ENCODE results near the gene CENPE.

The CENPE gene

GRCh38 chr4:103129174-103129573, 69.0 kb downstream of the CENPE start:
- no peak for DNase-seq

DNA sequence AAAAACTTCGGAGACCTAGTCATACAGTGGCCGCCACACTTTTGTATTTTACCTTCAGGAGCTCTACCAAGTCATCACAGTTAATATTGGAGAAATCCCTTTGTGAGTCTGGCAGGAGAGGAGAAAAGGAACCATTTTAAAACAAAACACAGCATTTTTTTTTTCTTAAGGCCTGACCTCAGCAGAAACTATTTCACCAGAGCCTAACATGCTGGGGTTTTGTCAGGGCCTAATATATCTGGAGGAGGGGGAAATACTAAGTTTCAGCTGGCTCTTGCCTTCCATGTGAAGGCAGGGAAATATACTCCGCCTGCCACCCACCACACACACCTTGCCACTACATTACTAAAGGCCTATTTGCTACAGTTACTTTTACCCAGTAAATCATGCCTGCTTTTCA, 72.0 kb downstream of the CENPE start:
- no peak for DNase-seq

DNA sequence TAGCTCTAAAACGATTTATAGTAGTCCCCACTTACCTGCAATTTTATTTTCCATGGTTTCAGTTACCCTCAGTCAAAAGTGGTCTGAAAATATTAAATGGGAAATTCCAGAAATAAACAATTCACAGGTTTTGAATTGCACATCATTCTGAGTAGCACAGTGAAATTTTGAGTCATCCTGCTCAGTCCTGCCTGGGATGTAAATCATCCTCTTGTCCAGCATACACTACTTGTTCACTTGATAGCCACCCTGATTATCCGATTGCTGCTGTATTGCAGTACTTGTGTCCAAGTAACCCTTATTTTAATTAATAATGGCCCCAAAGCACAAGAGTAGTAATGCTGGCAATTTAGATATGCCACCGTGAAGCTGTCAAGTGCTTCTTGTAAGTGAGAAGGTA, 75.0 kb downstream of the CENPE start:
- no peak for DNase-seq

DNA sequence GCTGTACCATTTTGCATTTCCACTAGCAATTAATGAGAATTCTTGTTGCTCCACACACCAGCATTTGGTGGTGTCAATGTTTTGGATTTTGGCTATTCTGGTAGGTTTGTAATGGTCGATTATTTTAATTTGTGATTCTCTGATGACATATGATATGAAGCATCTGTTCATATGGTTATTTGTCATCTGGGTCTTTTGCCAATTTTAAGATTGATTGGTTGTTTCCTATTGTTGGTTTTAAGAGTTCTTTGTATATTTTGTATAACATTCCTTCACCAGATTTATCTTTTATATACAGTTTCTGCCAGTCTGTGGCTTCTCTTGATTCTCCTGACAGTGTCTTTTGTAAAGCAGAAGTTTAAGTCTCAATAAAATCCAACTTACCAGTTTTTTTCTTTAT, 80.0 kb downstream of the CENPE start:
- DNase-seq: no peak

DNA sequence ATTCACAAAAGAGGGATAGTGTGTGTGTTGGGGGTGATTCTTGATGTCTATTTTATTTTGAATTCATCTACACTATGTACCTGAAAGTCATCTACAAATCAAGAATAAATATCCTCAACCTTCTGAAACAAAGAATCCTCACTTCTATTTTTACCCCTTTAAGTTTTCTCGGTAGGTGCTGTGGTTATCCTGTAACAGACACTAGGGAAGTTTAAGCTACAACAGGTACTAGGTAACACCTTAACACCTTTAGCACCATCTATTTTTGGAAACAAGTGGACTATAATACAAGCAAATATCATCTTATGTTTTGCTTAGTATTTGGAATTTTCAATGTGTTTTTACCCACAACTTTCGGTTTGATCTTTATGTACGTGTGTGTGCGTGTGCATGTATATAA, 86.5 kb downstream of the CENPE start:
- DNase-seq: no peak

- no peak for DNase-seq
Observed at GRCh38 chr4:103108542-103108941, 89.6 kb downstream of the CENPE start.

DNA sequence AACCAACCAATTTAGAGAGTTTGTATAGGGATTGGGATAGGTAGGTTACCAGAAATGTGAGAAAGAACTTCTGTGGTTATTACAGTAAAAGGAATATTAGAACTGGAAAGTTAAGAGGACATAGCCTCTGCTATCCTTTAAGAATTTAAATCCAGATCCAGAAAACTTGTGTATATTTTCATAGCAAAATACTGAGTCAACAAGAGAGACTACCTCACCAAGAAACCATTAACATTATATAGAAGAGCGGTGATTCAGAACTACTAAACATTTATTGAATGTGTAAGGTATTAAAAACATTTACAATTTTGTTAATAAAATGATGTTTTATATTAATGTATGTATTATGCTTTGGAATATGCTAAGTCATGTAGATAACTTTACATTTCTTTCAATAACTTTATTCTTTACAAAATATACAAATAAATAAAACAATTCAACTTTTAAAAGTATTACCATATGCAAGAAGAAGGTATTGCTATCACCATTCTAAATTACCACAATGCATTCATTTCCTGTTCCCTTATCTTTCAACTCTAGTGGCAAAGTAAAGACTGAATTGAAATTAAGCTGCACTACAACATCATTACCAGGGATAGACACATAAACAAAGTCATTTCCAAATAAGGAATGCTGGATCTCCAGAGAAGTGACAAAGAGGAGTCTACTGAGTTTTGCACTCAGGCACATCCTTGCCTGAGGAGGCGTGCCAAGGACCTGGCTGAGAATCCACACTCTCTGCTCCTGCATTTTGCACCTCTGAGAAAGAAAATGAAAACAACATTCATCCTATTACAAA, 92.4 kb downstream of the CENPE start:
- no peak for DNase-seq

DNA sequence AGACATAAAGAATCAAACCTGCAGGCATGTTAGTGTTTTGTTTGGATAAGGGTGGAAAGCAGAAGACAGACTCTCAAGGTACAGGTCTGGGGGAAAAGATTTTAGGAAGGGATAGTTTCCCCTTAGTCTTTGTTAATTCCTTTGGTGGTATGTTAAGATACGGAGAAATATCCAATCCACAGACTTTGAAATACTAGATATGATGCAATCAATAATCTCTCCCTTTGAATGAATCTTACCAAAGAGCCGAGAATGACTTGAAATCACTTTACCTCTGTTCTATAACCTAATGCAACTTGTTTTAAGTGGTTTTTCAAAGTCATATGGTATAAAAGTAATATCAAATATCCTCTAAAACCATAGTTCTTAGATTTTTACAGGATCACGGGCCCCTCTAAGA, 93.3 kb downstream of the CENPE start:
- DNase-seq: no peak

GRCh38 chr4:103100691-103101090, 97.5 kb downstream of the CENPE start:
- DNase-seq: no peak

DNA sequence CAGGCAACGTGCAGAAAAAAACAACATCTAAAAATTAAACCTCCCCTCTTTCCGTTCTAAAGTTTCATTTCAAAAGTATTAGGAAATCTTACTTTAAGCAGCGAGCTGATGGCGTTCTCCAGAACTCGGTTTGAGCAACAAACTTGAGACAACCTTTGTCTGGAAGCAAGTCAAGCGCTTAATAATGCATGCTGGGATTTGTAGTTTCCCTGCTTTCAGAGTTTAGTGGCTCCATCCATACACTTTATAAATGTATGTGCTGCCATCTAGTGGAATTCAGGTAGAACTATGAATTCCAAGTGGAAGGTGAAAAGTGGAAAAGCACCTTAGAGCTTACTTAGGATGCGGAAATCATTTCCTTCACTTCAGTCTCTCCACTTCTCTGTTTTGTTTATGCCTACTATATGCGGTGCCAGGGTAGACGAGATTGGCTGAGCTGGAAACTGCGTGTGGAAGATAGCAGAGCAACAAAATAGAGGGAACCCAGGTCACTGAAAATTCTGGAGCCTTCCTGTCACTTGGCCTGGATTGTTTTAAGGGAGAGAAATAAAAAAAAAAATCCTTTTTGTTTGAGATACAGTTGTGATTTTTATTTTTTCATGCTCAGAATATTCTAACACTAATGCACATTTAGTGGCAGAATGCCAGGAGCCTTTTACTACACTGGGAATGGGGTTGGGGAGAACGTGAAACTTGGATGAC, 98.3 kb downstream of the CENPE start, which contains the start of gene BDH2:
Gene BDH2, minus strand, starts transcription at position 144 of the 702 bp plus-strand sequence. CDS start 3,580 bp downstream, outside the sequence.
- peak; percentile 74 to 90 for DNase-seq

- no peak for DNase-seq
Observed at GRCh38 chr4:103098756-103099440, 99.2 kb downstream of the CENPE start.

DNA sequence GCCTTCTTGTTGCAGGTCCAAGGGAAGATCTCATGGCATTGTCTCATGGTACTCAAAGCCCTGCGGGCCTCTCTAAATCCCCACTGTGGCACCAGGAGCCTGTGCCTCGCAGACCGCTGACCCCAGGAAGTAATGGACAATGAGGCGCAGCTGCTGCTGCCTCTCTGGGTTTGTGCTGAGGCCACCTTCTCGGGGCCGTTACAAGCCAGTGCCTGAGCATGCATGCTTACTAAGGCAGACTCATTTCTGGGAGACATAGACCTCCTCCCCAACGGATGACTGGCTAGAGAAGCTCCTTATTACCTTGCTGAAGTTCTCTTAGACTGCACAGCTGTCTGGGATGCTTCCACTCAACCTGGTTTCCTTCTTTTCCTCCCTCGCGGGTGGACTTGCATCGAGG, 99.8 kb downstream of the CENPE start:
- no peak for DNase-seq

DNA sequence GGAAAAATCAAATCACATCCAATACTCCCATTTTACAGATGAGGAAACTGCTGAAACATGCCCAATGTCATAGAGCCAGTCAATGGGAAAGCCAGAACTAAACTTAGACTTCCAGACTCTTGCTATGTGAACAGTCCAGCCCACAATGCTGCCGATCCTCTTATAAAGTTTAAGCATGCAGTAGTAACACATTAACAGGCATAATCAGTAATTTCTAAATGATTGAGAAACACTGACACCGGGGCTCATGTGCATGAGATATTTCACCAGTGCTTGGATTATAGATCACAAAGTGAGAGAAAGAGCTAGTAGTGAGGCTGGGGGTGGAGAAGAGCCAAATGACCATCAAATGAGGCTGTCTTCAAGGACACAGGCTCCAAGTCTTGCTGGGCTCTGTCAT, 101.0 kb downstream of the CENPE start:
- DNase-seq: no peak

DNA sequence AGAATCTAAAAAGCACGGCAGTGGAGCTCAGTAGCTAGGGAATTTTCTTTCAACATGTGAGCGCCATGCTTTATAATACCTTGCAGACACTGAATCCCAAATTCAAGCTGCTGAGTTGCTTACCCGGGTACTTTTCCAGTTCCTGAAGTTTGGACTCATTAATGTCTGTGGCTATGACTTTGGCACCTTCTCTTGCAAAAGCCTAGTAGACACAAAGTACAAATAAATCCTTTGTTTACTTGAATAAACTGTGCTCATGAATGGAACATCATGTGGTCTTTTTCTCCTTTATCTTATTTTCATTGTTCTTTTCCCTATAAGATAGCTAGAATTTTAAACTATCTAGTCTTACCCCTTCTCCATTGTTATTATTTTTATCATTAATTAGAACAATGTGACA, 103.1 kb downstream of the CENPE start:
- DNase-seq: no peak

GRCh38 chr4:103092245-103092644, 105.9 kb downstream of the CENPE start:
- DNase-seq: no peak

GRCh38 chr4:103091601-103092223, 106.4 kb downstream of the CENPE start:
- peak; percentile 60 to 78 for DNase-seq

- DNase-seq: no peak
Observed at GRCh38 chr4:103089481-103089880, 108.7 kb downstream of the CENPE start.

DNA sequence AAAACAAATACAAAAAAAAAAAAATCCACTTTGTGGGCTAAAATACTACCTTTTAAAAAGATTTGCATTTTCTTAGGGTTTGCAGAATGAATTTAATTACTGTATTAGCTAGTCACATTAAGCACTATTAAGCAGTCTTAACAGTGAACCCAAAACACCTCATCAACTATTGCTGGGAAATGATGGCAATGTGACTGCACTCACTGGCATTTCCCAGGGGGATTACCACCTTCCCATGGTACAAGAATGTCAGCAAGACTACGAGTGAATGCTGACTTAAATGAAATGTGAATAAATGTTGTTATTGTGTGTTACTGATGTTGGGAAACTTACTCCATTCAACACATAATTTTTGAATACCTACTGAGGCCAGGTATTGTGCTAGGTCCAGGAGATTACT, 111.6 kb downstream of the CENPE start:
- no peak for DNase-seq

GRCh38 chr4:103085555-103086196, 112.5 kb downstream of the CENPE start:
- no peak for DNase-seq

- DNase-seq: no peak
Observed at GRCh38 chr4:103079621-103080020, 118.5 kb downstream of the CENPE start.

DNA sequence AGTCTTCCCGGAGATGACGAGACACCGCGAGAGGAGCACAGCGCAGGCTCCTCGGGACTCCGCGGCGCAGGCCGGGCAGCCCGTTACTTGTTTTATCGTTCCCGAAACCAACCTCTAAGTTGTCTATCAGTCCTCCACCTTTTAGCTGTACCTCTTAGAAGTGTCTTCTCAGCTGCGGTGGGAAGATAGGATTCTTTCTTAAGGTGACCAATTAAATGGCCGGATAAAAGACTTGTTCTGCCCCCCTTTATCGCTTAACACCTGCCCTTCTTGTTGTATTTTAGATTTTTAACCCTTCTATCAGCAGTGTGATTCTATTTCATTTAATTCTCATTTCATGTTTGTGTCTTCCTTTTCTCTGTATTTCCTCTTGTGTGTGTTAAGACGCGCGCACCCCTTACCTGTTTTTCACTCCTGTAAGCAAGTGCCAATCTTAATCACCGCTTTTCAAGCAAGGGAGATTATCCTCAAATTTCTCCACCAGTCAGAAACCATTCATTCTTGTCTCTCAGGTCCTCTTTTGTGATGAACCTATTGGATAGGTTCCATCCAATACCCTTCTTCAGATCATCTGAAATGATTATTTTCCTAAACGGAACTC, 121.3 kb downstream of the CENPE start, which contains the start of gene SLC9B2:
Gene SLC9B2, minus strand, starts transcription at position 15 of the 601 bp plus-strand sequence. CDS start 9,211 bp downstream, outside the sequence.
- DNase-seq: no peak

Data from CD4-positive, alpha-beta T cell treated with Interferon alpha-2 for 1 hour (primary cell).